Activated T-cell treated with anti-CD3 and anti-CD28 coated beads, Interleukin-2, amount 50 U/mL, for 1 hour (primary cell): ENCODE data around the gene TPR.
"Not testable (repeated sequence)": the region's sequence is repeated elsewhere in the genome, so short reads cannot be mapped to it uniquely, and the experiment has no call there.

Experiments used
- DNase-seq: peaks from one replicate; pipeline ENCODE4 v3.0.0-alpha.2; 2020

The TPR gene

GRCh38 chr1:186375152-186375928 is at the start of gene TPR, which contains the start of gene ODR4:
Gene TPR, minus strand, starts transcription at chr1:186375253. Its CDS starts 225 bp downstream, at chr1:186375028.
Gene ODR4, plus strand, starts transcription at chr1:186375838. Its CDS starts 3,948 bp downstream, at chr1:186379786.
- DNase-seq: peak; percentile 95

DNA sequence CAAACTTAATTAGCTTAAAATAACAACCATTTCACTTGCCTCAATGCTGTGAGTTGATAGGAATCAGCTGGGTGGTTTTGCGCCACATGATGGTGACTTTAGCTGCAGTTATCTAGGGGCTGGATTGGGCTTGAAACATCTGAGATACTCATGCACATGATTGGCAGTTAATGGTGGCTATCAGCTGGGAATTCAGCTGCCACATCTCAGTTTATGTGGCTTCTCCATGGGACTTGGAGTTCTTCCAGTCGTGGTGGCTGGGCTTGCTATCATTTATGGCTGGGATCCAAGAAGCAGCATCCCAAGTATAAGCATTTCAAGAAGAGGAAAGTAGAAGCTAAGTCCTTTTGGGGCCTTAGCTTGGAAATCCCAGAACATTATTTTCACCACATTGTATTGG is 49.5 kb upstream of the TPR start:
- DNase-seq: no peak

DNA sequence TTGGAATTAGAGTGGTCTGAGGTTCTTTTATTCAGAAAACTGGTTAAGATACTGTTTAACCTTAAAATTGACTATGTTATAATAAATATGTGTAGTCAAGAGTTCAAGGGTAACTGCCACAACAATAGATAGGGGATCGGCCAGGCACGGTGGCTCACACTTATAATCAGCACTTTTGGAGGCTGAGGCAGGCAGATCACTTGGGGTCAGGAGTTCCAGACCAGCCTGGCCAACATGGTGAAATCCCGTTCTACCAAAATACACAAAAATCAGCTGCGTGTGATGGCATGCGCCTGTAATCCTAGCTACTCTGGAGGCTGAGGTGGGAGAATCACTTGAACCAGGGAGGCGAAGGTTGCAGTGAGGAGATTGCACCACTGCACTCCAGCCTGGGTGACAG is 46.4 kb upstream of the TPR start:
- no peak for DNase-seq

DNA sequence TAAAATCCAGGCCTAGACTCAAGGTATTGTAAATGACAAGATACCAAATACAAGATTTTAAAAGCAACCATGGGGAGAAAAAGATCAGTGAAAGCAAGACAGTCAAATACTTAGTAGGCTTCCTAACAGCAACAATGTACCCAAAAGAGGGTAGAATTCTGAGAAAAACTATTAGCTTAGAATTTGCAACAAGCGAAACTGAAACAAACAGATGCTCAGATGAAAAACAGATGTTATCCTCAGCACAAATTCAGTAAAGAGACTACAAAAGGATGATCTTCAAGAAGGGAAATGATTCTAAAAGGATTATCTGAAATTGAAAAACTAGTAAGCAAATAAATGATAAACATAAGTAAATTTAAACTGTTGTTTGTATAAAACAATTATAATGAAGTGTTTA is 45.9 kb upstream of the TPR start:
- no peak for DNase-seq

- no peak for DNase-seq
These were observed 45.3 kb upstream of the TPR start for GRCh38 chr1:186420311-186420710.

DNA sequence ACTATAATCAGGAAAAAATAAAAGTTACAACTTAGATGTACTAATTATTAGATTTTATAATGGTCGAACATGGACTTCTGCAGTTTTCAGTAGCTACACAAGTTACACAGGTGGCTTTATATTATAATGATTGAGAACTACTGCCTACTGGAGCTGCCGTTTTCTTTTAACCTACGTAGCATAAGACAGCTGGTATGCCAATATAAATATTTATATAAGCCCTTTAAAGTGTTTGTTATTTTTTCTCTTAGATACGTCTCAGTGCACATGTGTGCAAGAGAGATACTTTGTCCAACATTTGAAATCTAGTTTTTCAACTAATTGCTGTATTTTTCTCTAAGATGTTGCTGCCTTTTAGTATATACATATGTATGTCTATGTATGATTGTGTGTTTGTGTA is 43.5 kb upstream of the TPR start:
- no peak for DNase-seq

- DNase-seq: no peak
These were observed 38.3 kb upstream of the TPR start for GRCh38 chr1:186413319-186413718.

- no peak for DNase-seq
These were observed 34.0 kb upstream of the TPR start for GRCh38 chr1:186409091-186409490.

DNA sequence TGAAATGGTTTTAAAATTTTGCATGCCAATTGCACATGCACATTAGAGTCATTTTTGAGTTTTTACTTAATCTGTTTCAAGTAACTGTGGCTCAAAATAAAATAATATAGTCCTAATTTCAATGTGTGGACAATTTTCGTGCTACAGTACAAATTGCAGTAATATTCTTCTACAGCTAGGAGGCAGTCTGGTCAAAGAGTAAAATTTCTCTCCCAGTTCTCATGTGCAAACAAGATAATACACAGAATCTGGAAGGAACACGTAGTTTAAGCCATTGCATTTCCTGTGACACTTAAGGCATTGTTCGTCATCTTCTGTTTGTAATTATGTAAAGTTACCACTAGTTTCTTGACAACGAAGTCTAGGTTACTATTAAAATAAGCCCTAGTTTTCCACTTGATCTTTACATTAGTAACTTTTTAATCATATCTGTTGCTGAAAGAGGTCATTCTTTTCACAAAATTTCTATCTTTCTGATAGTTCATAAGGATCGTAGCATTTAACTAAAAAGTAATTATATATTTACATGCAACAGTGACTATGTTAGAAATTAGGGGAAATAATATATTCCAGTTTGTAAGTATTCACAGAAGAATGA is 29.5 kb upstream of the TPR start:
- DNase-seq: no peak

DNA sequence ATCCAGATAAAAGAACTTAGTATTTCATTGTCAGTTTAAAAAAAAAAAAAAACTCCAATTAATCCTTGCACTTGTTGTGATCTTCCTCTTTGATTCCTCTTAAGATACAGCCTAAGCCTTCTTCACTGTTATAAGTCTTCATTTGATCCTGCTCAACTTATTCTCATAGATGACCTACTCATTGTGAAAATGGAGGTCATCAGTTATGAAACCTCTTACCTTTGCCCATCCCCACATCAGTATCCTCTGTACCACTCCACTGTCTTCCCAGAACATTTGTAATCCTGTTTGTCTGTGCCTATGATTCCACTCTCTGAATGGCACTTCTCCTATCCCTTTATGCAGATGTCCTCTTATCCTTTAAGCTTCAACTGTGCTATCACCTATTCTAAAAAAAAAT is 28.6 kb upstream of the TPR start:
- no peak for DNase-seq

DNA sequence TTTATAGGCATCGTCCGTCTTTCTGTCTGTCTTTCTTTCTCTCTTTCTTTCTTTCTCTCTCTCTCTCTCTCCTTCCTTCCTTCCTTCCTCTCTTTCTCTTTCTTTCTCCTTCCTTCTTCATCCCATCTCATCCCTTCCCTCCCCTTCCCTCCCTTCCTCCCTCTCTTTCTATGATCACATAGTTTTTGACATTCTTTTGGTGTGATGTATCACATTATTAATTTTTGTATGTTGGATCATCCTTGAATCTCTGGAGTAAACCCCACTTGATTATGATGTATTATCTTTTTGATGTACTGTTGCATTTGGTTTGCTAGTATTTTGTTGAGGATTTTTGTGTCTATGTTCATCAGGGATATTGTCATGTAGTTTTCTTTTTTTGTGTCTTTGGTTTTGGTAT is 26.4 kb upstream of the TPR start:
- DNase-seq: not testable (repeated sequence)

GRCh38 chr1:186392711-186393110 is 17.7 kb upstream of the TPR start:
- DNase-seq: not testable (repeated sequence)

- DNase-seq: no peak
These were observed 16.8 kb upstream of the TPR start for GRCh38 chr1:186391841-186392240.

DNA sequence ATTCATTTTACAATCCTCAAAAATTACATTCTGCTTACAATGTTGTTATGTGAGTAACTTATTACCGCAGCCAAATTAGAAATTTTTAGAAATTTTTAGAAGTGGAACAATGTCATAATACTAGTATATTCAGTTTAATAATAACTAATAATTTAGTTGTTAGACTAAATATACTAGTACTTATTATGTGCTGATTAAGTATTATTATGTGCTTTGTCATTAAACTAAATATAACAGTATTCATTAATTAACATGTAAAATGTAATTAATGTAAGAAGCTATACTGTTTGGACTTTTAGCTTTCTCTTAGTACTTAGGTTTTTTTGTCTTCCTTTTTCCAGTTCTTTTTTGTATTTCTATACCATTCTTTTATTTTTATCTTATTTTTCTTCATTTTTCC is 15.9 kb upstream of the TPR start:
- DNase-seq: no peak

DNA sequence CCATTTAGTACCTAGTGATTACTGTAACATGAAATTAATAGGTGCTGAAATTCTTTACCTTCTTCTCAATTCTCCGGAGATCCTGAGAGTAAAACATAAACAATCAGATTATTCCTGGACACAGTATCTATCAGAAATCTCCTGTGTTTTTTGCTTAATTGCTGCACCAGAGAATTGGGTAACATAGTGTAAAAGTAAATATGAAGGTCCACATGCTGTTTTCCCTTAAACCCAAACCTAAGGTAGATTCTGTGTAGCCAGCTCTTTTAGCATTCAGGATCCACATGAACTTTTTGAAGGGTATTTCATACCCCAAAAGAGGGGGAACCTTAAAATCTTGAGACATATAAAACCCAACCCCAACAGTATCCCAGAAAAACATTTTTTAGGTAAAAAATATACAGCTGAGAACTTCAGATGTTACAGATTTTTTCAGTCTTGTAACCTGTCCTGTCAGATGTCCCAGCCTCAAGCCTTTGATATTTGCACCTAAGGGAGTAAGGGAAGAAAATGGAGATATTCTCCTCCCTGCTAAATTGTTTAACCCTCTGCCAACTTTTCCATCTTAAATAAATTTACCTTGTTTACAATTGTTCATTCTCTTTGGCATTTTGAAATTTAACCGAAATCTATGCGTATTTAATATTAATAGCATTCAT is 11.8 kb upstream of the TPR start:
- DNase-seq: no peak

DNA sequence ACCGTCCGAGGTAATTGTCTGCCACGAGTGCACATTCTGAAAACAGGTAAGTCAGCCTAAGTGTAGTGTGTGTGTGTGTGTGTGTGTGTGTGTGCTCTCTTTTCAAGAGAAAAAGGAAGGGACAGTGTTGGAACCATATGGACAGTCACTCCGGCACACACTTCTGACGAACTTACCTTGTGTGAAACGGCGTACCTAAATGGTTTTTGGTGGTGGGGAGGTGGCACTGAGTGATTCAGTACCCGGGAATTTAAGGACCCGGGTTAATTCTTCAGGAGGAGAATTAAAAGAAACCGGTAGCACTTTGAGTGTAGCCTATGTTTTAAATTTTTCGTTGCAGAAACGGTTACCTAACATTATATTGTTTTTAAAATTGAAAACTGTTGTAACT is 871 bp upstream of the TPR start:
- no peak for DNase-seq

DNA sequence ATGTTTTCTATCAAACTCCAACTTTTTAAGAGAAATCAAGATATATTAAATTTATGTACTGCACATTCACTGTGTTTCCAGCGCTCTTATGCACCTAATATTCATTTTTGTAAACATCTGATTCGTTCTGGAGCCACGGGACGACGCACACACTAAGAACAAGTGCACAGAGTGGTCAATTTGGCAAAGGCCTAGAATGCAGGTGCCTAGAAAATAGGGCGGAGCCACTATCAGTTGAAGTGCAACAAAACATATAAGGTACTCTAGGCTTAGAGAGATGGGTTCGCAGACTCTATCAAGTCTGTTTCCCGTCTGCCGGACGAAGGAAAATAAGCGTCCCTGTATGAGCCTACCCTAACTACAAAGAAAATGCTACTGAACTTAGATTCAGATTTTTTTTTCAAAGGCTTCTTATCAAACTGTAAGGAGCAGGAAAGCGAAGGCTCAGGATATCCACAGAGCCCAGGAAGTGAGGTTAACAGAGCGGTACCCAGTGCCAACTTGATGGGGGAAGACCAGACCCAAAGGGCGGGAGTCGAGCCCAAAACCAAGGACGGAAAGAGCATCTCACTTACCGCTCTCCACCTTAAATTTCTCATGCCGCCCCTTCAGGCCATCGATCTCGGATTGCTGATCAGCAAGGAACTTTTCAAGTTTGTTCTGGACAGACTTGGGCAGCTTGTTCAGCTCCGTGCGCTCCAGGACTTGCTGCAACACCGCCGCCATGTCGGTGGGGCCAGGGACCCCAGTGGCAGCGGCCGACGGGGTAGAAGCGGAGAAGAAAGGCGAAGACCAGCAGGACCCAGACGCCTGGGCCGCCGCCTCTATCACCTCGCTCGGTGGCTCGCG is 526 bp downstream of the TPR start:
- peak; percentile 21 for DNase-seq

DNA sequence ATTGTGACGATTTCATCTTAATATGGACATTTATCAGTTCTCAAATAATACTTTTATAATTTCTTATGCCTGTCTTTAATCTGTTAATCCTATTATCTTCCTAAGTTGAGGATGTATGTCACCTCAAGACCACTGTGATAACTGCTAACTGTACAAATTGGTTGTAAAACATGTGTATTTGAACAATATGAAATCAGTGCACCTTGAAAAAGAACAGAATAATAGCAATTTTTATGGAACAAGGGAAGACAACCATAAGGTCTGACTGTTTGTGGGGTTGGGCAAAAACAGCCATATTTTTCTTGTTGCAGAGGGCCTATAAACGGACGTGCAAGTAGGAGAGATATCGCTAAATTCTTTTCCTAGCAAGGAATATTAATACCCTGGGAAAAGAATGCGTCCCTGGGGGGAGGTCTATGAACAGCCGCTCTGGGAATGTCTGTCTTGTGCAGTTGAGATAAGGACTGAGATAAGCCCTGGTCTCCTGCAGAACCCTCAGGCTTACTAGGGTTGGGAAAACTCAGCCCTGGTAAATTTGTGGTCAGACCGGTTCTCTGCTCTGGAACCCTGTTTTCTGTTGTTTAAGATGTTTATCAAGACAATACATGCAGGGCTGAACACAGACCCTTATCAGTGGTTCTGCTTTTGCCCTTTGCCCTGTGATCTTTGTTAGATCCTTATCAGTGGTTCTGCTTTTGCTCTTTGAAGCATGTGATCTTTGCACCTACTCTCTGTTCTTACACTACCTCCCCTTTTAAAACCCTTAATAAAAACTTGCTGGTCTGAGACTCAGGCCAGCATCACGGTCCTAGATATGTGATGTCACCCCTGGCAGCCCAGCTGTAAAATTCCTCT is 27.0 kb downstream of the TPR start:
- DNase-seq: not testable (repeated sequence)

- no peak for DNase-seq
These were observed 34.3 kb downstream of the TPR start for GRCh38 chr1:186340772-186341171.

- no peak for DNase-seq
These were observed 37.5 kb downstream of the TPR start for GRCh38 chr1:186337554-186337953.

DNA sequence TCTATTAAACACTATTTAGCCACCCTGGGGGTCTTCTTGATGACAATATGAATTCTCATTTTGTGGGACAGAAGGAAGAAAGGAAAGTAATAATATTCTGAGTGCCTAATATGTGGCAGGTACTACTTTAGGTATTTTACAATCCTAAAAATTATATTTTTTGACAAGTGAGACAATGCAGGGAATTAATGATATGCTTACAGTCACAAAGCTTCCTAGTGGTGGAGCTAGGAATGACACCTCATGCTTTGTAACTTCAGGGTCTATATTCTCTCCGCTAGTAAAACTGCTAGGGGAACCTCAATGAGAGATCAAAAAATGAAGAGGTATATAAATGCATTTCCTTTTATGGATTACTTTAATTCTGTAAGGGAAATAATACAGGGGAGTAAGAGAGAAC is 44.3 kb downstream of the TPR start:
- DNase-seq: no peak

DNA sequence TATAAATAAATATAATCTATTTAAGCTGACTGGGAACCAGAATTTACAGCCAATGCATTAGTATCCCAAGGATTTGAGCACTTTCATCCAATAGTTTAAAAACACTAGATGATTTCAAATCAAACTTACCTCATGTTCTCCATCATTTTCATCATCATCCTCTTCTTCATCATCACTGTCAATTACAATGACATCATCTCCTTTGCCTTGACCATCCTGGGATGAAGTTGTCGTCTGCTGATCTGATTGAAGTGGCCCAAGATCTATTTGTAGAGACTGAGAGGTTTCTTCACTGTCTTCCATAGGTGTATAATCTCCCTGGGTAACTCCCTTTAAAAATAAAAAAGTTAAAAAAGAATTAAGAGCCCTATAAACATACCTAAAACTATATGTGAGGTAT is 47.7 kb downstream of the TPR start:
- no peak for DNase-seq
